Measurements from ENCODE around the gene SLC35C1. TPM values are rescaled to one million over a fixed set of nuclear protein-coding genes. Genes with fewer than 3 reads are reported as not detected.
A peak's percentile ranks its signal among the peaks of the same experiment; 100 is the strongest.

The SLC35C1 gene
- total and polyA plus RNA-seq, 7 donors, result 5.3 to 38.9 (median 8.6) TPM

- TF ChIP-seq EP300 (IDR thresholded peaks at IDR 0.05) (no peak), POLR2A (IDR thresholded peaks at IDR 0.05) (no peak), POLR2AphosphoS5 (IDR thresholded peaks at IDR 0.05) (no peak), CTCF (IDR thresholded peaks at IDR 0.05) (no peak)
- H3K4me1 ChIP-seq, result peaks cover 0 to 39% (median 31%) of the 10 kb centered on the region in 4 donors
- WGBS, 2 donors, result 85 to 87% methylated on average over 11 of the region's 11 CpGs
- intact Hi-C loops (cut with DNase I), result loop anchor here (10.0 kb wide), 1 partner anchor 315 kb away; the partner anchor contains the start of gene PHF21A
- peak; percentile 42 for DNase-seq
- no peak overlapping the region for H3K4me3 ChIP-seq
- no peak overlapping the region for H3K27ac ChIP-seq
- H3K9me3 ChIP-seq, result no peaks in the 10 kb centered on the region
- no peaks in the 10 kb centered on the region for H3K27me3 ChIP-seq
- peaks cover 5 to 21% (median 14%) of the 10 kb centered on the region in 4 donors for H3K36me3 ChIP-seq
Measured at GRCh38 chr11:45809456-45810395, 4.8 kb downstream of the SLC35C1 start.

GRCh38 chr11:45810431-45811108 lies 5.6 kb downstream of the SLC35C1 start:
- Histone ChIP-seq H3K27me3 (no peaks in the 10 kb centered on the region), H3K4me1 (peaks cover 0 to 35% (median 29%) of the 10 kb centered on the region in 4 donors), H3K4me3 (no peak overlapping the region), H3K27ac (no peak overlapping the region), H3K9me3 (no peaks in the 10 kb centered on the region), H3K36me3 (peaks cover 5 to 21% (median 14%) of the 10 kb centered on the region in 4 donors)
- peak; percentile 43 for DNase-seq
- WGBS, 2 donors, result 95 to 96% methylated on average over 23 of the region's 23 CpGs
- TF ChIP-seq POLR2A (IDR thresholded peaks at IDR 0.05), result no peak
- no peak for TF ChIP-seq CTCF (IDR thresholded peaks at IDR 0.05)
- TF ChIP-seq POLR2AphosphoS5 (IDR thresholded peaks at IDR 0.05), result no peak
- TF ChIP-seq EP300 (IDR thresholded peaks at IDR 0.05), result no peak
- intact Hi-C loops (cut with DNase I), result no loop called here

GRCh38 chr11:45811109-45811435 lies 6.1 kb downstream of the SLC35C1 start:
- Histone ChIP-seq H3K4me3 (no peak overlapping the region), H3K27me3 (no peaks in the 10 kb centered on the region), H3K27ac (no peak overlapping the region), H3K36me3 (peaks cover 5 to 21% (median 14%) of the 10 kb centered on the region in 4 donors), H3K4me1 (peaks cover 0 to 30% (median 24%) of the 10 kb centered on the region in 4 donors), H3K9me3 (no peaks in the 10 kb centered on the region)
- intact Hi-C loops (cut with DNase I), result no loop called here
- TF ChIP-seq EP300 (IDR thresholded peaks at IDR 0.05) (no peak), POLR2A (IDR thresholded peaks at IDR 0.05) (no peak), POLR2AphosphoS5 (IDR thresholded peaks at IDR 0.05) (no peak), CTCF (IDR thresholded peaks at IDR 0.05) (no peak)
- WGBS, 2 donors, result 94 to 98% methylated on average over 17 of the region's 17 CpGs
- DNase-seq, result peak; percentile 40

GRCh38 chr11:45811571-45812290 lies 6.8 kb downstream of the SLC35C1 start:
- Histone ChIP-seq H3K27me3 (no peaks in the 10 kb centered on the region), H3K36me3 (peaks cover 5 to 21% (median 14%) of the 10 kb centered on the region in 4 donors), H3K27ac (no peak overlapping the region), H3K4me1 (peaks cover 0 to 24% (median 17%) of the 10 kb centered on the region in 4 donors), H3K4me3 (no peak overlapping the region), H3K9me3 (no peaks in the 10 kb centered on the region)
- DNase-seq, result peak; percentile 52
- TF ChIP-seq POLR2A (IDR thresholded peaks at IDR 0.05), result no peak
- no peak for TF ChIP-seq EP300 (IDR thresholded peaks at IDR 0.05)
- no peak for TF ChIP-seq CTCF (IDR thresholded peaks at IDR 0.05)
- intact Hi-C loops (cut with DNase I), result no loop called here
- WGBS, 2 donors, result 89 to 92% methylated on average over 8 of the region's 8 CpGs

Measured in sigmoid colon (tissue), 7 donors.